ENCODE data around the gene SPATA19.

DNA sequence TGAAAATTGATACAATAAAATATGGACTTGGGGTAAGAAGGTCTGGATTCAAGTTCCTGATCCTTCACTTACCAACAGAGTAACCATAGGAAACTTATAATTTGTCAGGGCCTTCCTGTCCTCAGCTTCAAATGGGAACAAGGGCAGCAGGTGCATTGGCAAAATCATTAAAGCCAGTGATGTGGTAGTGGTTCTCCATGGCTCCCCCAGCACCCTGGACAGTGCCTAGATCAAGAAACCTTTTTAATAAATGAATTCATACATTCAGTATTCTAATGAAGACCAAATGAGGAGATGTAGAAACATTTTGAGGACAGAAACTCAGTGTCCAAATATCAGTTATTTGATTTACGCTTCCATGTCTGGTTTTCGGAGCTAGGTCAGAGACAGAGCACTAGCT, 51.1 kb downstream of the SPATA19 start:
- TF ChIP-seq CTCF (IDR thresholded peaks at IDR 0.05), result no peak
- TF ChIP-seq POLR2A (IDR thresholded peaks at IDR 0.05; ENCODE audit: low read length), result no peak
- no peak for TF ChIP-seq MYC (IDR thresholded peaks at IDR 0.05; ENCODE audit: borderline replicate concordance, low read length)
- no peak for TF ChIP-seq RFX5 (IDR thresholded peaks at IDR 0.05)
- no peak for TF ChIP-seq NR3C1 (IDR thresholded peaks at IDR 0.05)
- no peak for TF ChIP-seq CEBPB (IDR thresholded peaks at IDR 0.05)
- TF ChIP-seq POLR2AphosphoS2 (conservative IDR thresholded peaks at IDR 0.05; ENCODE audit: low read length), result no peak
- no peak for TF ChIP-seq ELK1 (IDR thresholded peaks at IDR 0.05; ENCODE audit: low read depth, low read length)
- TF ChIP-seq RNF2 (IDR thresholded peaks at IDR 0.05; ENCODE audit: borderline replicate concordance, low read depth), result no peak
- TF ChIP-seq NPAS2 (CRISPR knock-in tag; IDR thresholded peaks at IDR 0.05; ENCODE audit: borderline replicate concordance), result no peak
- no peak for TF ChIP-seq CHD2 (IDR thresholded peaks at IDR 0.05; ENCODE audit: low read length, partially characterized antibody)
- no peak for TF ChIP-seq JUNB (IDR thresholded peaks at IDR 0.05)
- no peak for TF ChIP-seq KDM1A (IDR thresholded peaks at IDR 0.05; ENCODE audit: low read depth)
- TF ChIP-seq EHMT2 (IDR thresholded peaks at IDR 0.05; ENCODE audit: low read depth), result no peak

Measured in A549 (cell line).